Upper lobe of left lung (tissue), 4 donors: ENCODE measurements around the gene MCAM.

Experiments
- EP300 ChIP-seq, 4 donors: sonication (generic); formaldehyde crosslinking; IDR thresholded peaks; one replicate each; pipeline ENCODE4 v1.5.1; 2017; ENCODE audit warnings: antibody characterized with exemption in 4 of 4, control low read depth in 2 of 4
- POLR2A ChIP-seq, 4 donors: fragments of 450-650 bp; IDR thresholded peaks; one replicate each; pipeline ENCODE4 v1.5.1; 2016 to 2017; ENCODE audit warnings: antibody characterized with exemption in 4 of 4, mild to moderate bottlenecking in 2 of 4
- POLR2AphosphoS5 ChIP-seq, 2 donors: sonication (generic); formaldehyde crosslinking; IDR thresholded peaks; one replicate each; pipeline ENCODE4 v1.5.1; 2017; ENCODE audit warnings: antibody characterized with exemption in 2 of 2
- TF ChIP-seq, protein P1 (sequence below), 6 experiments: fragments of 450-650 bp in 4 of 6; fragments of 200-600 bp in 2 of 6; sonication (generic) in 2 of 6; IDR thresholded peaks; one replicate each; pipeline ENCODE4 v1.5.1; 2016 to 2019; ENCODE audit warnings: antibody characterized with exemption in 6 of 6

DNA sequence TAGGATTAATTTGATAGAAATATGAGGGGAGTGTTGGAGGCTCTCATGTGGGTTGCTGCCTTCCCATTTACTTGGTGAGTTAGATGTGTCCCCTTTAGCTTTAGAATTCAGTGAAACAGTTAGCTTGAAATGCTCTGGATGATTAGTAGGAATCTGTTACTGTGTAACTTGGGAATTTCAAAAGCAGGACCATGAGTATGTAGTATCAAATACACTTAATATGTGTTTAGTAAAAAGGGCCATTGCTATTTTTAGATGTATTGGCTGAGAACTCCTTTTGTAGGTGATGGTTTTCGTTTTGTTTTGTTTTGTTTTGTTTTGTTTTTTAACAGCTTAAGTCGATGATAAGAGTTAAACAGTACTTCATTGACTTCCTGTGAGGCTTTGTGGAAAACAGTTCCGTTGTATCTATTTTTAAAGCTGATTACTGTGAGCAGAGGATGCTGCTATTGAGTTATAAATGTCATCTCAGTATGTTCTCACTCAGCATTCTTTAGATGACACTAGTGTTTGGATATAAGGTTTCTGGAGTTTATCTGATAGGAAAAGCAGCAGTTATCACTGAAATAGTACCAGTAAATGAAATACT, 53.5 kb downstream of the MCAM start:
- TF ChIP-seq, protein P1, sequence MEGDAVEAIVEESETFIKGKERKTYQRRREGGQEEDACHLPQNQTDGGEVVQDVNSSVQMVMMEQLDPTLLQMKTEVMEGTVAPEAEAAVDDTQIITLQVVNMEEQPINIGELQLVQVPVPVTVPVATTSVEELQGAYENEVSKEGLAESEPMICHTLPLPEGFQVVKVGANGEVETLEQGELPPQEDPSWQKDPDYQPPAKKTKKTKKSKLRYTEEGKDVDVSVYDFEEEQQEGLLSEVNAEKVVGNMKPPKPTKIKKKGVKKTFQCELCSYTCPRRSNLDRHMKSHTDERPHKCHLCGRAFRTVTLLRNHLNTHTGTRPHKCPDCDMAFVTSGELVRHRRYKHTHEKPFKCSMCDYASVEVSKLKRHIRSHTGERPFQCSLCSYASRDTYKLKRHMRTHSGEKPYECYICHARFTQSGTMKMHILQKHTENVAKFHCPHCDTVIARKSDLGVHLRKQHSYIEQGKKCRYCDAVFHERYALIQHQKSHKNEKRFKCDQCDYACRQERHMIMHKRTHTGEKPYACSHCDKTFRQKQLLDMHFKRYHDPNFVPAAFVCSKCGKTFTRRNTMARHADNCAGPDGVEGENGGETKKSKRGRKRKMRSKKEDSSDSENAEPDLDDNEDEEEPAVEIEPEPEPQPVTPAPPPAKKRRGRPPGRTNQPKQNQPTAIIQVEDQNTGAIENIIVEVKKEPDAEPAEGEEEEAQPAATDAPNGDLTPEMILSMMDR (IDR thresholded peaks at IDR 0.05): no peak
- TF ChIP-seq POLR2A (IDR thresholded peaks at IDR 0.05) (no peak), POLR2AphosphoS5 (IDR thresholded peaks at IDR 0.05) (no peak), EP300 (IDR thresholded peaks at IDR 0.05) (no peak)
